Chondrocyte (in vitro differentiated cells): ENCODE measurements around the gene GAL3ST2. TPM values are rescaled to one million over a fixed set of nuclear protein-coding genes. Genes with fewer than 3 reads are reported as not detected.

Experiments used
- DNase-seq: peaks from one replicate; pipeline ENCODE4 v3.0.0; 2021; ENCODE audit warnings: mixed read lengths, low spot score
- H3K27ac Mint-ChIP-seq: one replicate; pipeline ENCODE4 v1.8.0; 2021; ENCODE audit warnings: mild to moderate bottlenecking, moderate library complexity, mixed read lengths; ENCODE audit not compliant: unreplicated experiment
- H3K27me3 Mint-ChIP-seq: 2 replicates; pipeline ENCODE4 v1.8.0; 2021; ENCODE audit warnings: low read depth, mixed read lengths
- H3K36me3 Mint-ChIP-seq: 2 replicates; pipeline ENCODE4 v1.8.0; 2021; ENCODE audit warnings: low read depth, mixed read lengths
- H3K4me1 Mint-ChIP-seq: 2 replicates; pipeline ENCODE4 v1.8.0; 2021; ENCODE audit warnings: low read depth, mild to moderate bottlenecking, mixed read lengths
- H3K4me3 Mint-ChIP-seq: one replicate; pipeline ENCODE4 v1.8.0; 2021; ENCODE audit warnings: mild to moderate bottlenecking, moderate library complexity, mixed read lengths; ENCODE audit not compliant: unreplicated experiment
- H3K9me3 Mint-ChIP-seq: 2 replicates; pipeline ENCODE4 v1.8.0; 2021; ENCODE audit warnings: low read depth, mixed read lengths
- CTCF ChIP-seq: fragments of 200-600 bp; sonication (generic); IDR thresholded peaks from 2 replicates; pipeline ENCODE4 v1.5.0; 2021; ENCODE audit warnings: antibody characterized with exemption, mild to moderate bottlenecking, moderate library complexity
- total RNA-seq: library from RNA; stranded (reverse); gene quantifications from 3 replicates; pipeline ENCODE4 v1.2.1, GENCODE V29; 2021

Gene GAL3ST2
- total RNA-seq, 1 donor from 2014 or later, result 0.52 TPM

GRCh38 chr2:241811952-241812729 is 35.5 kb downstream of the GAL3ST2 start:
- H3K27me3 Mint-ChIP-seq, result peaks cover 3% of the 10 kb centered on the region
- TF ChIP-seq CTCF, result no peak
- peak; percentile 89 for DNase-seq

DNA sequence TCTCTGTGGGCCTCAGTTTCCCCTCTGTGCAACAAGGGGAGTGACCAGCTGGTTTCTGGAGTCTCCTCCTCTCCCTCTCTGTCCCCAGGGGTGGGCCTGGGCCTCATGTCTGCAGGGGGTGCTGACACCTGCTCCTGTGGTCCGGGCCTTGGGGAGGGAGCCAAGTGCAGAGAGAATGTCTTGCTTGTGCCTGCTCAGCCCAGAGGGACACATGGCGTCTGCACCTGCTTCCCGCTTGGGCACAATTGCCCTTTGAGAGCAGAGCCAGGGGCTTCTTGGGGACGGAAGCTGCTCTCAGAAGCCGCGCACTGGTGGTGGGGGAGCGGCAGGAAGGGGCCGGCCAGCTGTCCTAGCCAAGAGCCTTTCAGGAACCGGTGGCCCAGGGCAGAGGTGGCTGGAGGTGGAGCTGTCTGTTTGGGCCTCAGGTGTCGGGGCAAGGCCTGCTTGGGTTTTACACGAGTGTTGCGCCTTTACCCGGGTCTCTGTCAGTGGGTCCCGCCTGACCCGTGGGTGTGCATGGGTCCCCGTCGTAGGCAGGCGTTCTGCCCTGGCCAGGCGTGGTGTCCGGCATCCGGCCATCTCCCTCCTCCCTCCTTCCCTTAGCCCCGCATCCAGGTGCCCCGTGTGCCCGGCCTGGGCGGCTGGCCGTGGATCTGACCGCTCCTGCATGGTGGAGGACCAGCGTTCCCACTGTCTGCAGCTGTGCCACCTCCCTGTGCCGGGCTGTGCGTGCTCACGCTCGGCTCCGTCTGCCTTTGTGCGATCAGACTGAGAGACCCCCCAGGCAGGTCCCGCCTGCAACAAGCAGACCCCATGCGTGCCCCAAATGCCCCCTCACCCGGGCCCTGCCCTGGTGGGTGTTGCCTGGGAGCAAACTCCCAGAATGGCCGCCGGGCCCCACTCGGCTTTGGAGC is 36.4 kb downstream of the GAL3ST2 start:
- H3K27ac Mint-ChIP-seq, result no peak overlapping the region
- peak; percentile 89 for DNase-seq

More at GRCh38 chr2:241811952-241812729, 35.5 kb downstream of the GAL3ST2 start:
- peaks cover 5% of the 10 kb centered on the region for H3K4me1 Mint-ChIP-seq
- no peaks in the 10 kb centered on the region for H3K36me3 Mint-ChIP-seq
- H3K4me3 Mint-ChIP-seq, result no peak overlapping the region
- no peak overlapping the region for H3K27ac Mint-ChIP-seq
- H3K9me3 Mint-ChIP-seq, result no peaks in the 10 kb centered on the region

GRCh38 chr2:241813644-241814392 is 37.2 kb downstream of the GAL3ST2 start:
- H3K36me3 Mint-ChIP-seq, result no peaks in the 10 kb centered on the region
- H3K9me3 Mint-ChIP-seq, result no peaks in the 10 kb centered on the region
- no peak overlapping the region for H3K4me3 Mint-ChIP-seq
- H3K27ac Mint-ChIP-seq, result no peak overlapping the region
- DNase-seq, result no peak
- H3K27me3 Mint-ChIP-seq, result peaks cover 3% of the 10 kb centered on the region
- TF ChIP-seq CTCF, result no peak
- H3K4me1 Mint-ChIP-seq, result no peaks in the 10 kb centered on the region

More for the DNA sequence above, 36.4 kb downstream of the GAL3ST2 start:
- TF ChIP-seq CTCF, result no peak
- H3K4me3 Mint-ChIP-seq, result no peak overlapping the region
- H3K4me1 Mint-ChIP-seq, result peaks cover 4% of the 10 kb centered on the region
- peaks cover 3% of the 10 kb centered on the region for H3K27me3 Mint-ChIP-seq
- no peaks in the 10 kb centered on the region for H3K9me3 Mint-ChIP-seq
- no peaks in the 10 kb centered on the region for H3K36me3 Mint-ChIP-seq

DNA sequence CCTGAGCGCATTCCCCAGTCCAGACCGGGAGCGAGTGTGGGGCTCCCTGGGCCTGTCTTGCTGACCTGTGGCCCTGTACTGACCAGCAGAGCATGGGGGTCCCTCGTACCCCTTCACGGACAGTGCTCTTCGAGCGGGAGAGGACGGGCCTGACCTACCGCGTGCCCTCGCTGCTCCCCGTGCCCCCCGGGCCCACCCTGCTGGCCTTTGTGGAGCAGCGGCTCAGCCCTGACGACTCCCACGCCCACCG is 37.7 kb downstream of the GAL3ST2 start:
- no peak overlapping the region for H3K27ac Mint-ChIP-seq
- peaks cover 3% of the 10 kb centered on the region for H3K27me3 Mint-ChIP-seq
- no peaks in the 10 kb centered on the region for H3K4me1 Mint-ChIP-seq
- H3K9me3 Mint-ChIP-seq, result no peaks in the 10 kb centered on the region
- H3K4me3 Mint-ChIP-seq, result no peak overlapping the region
- no peak for TF ChIP-seq CTCF
- DNase-seq, result peak; percentile 81
- no peaks in the 10 kb centered on the region for H3K36me3 Mint-ChIP-seq
